NT2/D1 (cell line): Measurements from ENCODE around the gene OOSP1.

ENCODE experiments used
- YY1 ChIP-seq: IDR thresholded peaks from 2 replicates; pipeline ENCODE4 v1.6.1; 2011; ENCODE audit not compliant: insufficient read length, insufficient read depth
- ZNF274 ChIP-seq: IDR thresholded peaks from 2 replicates; pipeline ENCODE4 v1.6.1; 2011; ENCODE audit warnings: mild to moderate bottlenecking, low read depth, low read length

GRCh38 chr11:59963733-59964132 lies 25.5 kb downstream of the OOSP1 start, which contains the start of gene OOSP4A:
- no peak for TF ChIP-seq ZNF274
- TF ChIP-seq YY1 = no peak
